ENCODE data around the gene PEX14.

DNA sequence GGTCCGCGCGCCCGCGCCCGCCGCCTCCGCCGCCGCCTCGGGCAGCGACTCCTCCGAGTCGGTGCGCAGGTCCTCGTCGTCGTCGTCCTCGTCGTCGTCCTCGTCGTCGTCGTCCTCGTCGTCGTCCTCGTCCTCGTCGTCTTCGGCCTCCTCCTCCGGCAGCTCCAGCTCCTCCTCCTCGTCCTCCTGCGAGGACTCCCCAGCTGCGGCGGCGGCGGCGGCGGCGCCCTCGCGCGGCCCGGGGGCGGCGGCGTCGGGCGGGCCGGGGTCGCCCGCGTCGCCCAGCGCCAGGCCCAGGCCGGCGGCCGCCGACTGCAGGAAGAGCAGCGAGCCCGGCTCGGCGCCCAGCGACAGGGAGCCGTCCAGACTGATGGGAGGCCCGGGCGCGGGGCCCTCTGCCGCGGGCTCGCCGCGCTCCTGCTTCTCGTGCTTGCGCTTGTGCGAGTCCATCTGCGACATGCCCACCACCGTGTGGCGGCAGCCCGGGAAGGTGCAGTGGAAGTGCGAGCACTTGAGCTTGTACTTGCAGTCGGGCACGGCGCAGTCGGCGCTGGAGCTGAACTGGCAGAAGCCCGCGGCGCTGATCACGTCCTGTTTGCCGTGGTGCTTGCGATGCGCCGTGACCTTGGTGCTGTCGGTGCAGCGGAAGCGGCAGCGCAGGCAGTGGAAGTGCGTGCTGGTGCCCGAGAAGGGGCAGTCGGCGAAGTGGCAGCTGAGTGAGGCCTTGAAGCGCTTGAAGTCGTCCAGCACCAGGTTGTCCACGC, 164.4 kb downstream of the PEX14 start:
- TF ChIP-seq REST (IDR thresholded peaks at IDR 0.05; ENCODE audit: unreplicated experiment): no peak
- TF ChIP-seq JUNB (IDR thresholded peaks at IDR 0.05; ENCODE audit: unreplicated experiment): no peak
- TF ChIP-seq, protein P1, sequence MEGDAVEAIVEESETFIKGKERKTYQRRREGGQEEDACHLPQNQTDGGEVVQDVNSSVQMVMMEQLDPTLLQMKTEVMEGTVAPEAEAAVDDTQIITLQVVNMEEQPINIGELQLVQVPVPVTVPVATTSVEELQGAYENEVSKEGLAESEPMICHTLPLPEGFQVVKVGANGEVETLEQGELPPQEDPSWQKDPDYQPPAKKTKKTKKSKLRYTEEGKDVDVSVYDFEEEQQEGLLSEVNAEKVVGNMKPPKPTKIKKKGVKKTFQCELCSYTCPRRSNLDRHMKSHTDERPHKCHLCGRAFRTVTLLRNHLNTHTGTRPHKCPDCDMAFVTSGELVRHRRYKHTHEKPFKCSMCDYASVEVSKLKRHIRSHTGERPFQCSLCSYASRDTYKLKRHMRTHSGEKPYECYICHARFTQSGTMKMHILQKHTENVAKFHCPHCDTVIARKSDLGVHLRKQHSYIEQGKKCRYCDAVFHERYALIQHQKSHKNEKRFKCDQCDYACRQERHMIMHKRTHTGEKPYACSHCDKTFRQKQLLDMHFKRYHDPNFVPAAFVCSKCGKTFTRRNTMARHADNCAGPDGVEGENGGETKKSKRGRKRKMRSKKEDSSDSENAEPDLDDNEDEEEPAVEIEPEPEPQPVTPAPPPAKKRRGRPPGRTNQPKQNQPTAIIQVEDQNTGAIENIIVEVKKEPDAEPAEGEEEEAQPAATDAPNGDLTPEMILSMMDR (conservative IDR thresholded peaks at IDR 0.05; ENCODE audit: low read depth in 2 of 2): peak in 1 of 2 experiments; percentile 7; a peak in 1 of 4 replicates
- TF ChIP-seq EZH2 (IDR thresholded peaks at IDR 0.05; ENCODE audit: low read depth, unreplicated experiment): no peak
- TF ChIP-seq ZNF462 (CRISPR knock-in tag; IDR thresholded peaks at IDR 0.05): no peak

All from GM23338 (cell line).